NOMO-1 treated with DMSO at 0.1 percent for 48 hours (cell line): Measurements from ENCODE around the gene GRID1.

Source experiments
- DNase-seq: peaks from one replicate; lab custom pipeline; 2025; ENCODE audit not compliant: unreplicated experiment; lab: John Stamatoyannopoulos, UW

Gene GRID1

GRCh38 chr10:86025509-86025908, 341.1 kb downstream of the GRID1 start:
- DNase-seq, result no peak

- no peak for DNase-seq
Observed at GRCh38 chr10:86024281-86025041, 342.1 kb downstream of the GRID1 start.

GRCh38 chr10:86023931-86024280, 342.7 kb downstream of the GRID1 start:
- no peak for DNase-seq

GRCh38 chr10:86023336-86023735, 343.3 kb downstream of the GRID1 start:
- no peak for DNase-seq

GRCh38 chr10:86022906-86023305, 343.7 kb downstream of the GRID1 start:
- no peak for DNase-seq

GRCh38 chr10:86020134-86020533, 346.5 kb downstream of the GRID1 start:
- no peak for DNase-seq

- DNase-seq, result no peak
Observed at GRCh38 chr10:86019141-86019540, 347.5 kb downstream of the GRID1 start.

GRCh38 chr10:86018735-86019058, 347.9 kb downstream of the GRID1 start:
- no peak for DNase-seq

- DNase-seq, result no peak
Observed at GRCh38 chr10:86017841-86018734, 348.5 kb downstream of the GRID1 start.

- no peak for DNase-seq
Observed at GRCh38 chr10:86013568-86013967, 353.0 kb downstream of the GRID1 start.

- DNase-seq, result no peak
Observed at GRCh38 chr10:86007171-86007570, 359.4 kb downstream of the GRID1 start.

- DNase-seq, result no peak
Observed at GRCh38 chr10:86004337-86004736, 362.3 kb downstream of the GRID1 start.

GRCh38 chr10:86003201-86003621, 363.4 kb downstream of the GRID1 start:
- DNase-seq, result no peak

GRCh38 chr10:86001521-86001920, 365.1 kb downstream of the GRID1 start:
- no peak for DNase-seq

GRCh38 chr10:85997544-85997943, 369.1 kb downstream of the GRID1 start:
- no peak for DNase-seq

GRCh38 chr10:85995791-85996190, 370.8 kb downstream of the GRID1 start:
- DNase-seq, result no peak

- no peak for DNase-seq
Observed at GRCh38 chr10:85993840-85994507, 372.6 kb downstream of the GRID1 start.

- DNase-seq, result no peak
Observed at GRCh38 chr10:85993140-85993539, 373.5 kb downstream of the GRID1 start.

- no peak for DNase-seq
Observed at GRCh38 chr10:85992324-85992723, 374.3 kb downstream of the GRID1 start.

GRCh38 chr10:85986777-85987176, 379.8 kb downstream of the GRID1 start:
- no peak for DNase-seq

- no peak for DNase-seq
Observed at GRCh38 chr10:85983051-85983450, 383.5 kb downstream of the GRID1 start.

- no peak for DNase-seq
Observed at GRCh38 chr10:85979598-85979997, 387.0 kb downstream of the GRID1 start.
